ENCODE measurements around the gene PDZRN4.
"Not testable (repeated sequence)": the region's sequence is repeated elsewhere in the genome, so short reads cannot be mapped to it uniquely, and the experiment has no call there.

PDZRN4 gene

GRCh38 chr12:41274643-41275042 is 86.5 kb downstream of the PDZRN4 start:
- TF ChIP-seq, protein P1, sequence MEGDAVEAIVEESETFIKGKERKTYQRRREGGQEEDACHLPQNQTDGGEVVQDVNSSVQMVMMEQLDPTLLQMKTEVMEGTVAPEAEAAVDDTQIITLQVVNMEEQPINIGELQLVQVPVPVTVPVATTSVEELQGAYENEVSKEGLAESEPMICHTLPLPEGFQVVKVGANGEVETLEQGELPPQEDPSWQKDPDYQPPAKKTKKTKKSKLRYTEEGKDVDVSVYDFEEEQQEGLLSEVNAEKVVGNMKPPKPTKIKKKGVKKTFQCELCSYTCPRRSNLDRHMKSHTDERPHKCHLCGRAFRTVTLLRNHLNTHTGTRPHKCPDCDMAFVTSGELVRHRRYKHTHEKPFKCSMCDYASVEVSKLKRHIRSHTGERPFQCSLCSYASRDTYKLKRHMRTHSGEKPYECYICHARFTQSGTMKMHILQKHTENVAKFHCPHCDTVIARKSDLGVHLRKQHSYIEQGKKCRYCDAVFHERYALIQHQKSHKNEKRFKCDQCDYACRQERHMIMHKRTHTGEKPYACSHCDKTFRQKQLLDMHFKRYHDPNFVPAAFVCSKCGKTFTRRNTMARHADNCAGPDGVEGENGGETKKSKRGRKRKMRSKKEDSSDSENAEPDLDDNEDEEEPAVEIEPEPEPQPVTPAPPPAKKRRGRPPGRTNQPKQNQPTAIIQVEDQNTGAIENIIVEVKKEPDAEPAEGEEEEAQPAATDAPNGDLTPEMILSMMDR (IDR thresholded peaks at IDR 0.05; ENCODE audit: low read depth, low read length, missing control alignments), result no peak
- DNase-seq (ENCODE audit: low read depth), result no peak
- in situ Hi-C loops (cut with HindIII; ENCODE audit: low sequenced_read_pairs), result no loop called here

DNA sequence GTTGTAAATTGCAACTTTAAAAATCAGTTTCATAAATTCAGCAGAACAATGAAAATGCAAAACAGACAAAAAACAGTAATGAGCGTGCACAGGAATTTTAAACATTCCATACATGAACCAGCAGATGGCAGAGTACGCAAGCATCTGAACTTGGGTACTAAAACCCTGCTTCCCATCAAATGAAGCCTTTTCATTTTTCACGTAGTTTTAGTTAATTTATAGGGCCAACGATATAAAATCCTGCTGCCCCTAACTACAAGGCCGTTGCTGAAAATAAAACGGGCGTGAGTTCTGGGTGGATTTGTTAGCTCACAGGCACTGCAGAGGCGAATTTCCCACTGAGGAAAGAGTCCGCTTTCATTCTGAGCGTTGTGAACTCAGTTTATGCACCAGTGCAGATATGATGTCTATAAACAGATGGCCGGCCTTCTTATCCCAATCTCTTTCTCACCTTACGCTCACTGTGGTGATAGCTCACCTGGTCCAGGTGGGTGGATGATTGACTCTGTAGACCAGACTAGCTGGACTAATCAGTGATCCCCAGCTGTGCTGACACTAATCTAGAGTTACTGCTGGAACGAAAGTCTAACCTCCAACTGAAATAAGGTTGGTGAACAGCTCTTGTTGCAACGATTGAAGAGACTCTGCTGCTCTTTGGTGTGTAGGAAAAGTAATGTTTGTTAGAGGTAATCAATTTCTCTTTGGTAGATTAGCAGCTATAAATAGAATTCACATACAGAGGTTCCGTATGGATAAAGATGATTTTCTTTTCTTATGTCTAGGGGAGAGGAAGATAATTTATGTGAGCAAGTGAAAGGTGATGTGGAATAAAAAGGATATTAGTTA is 89.2 kb downstream of the PDZRN4 start:
- TF ChIP-seq, protein P1 (IDR thresholded peaks at IDR 0.05; ENCODE audit: low read depth, low read length, missing control alignments), result peak; percentile 60
- in situ Hi-C loops (cut with HindIII; ENCODE audit: low sequenced_read_pairs), result no loop called here
- no peak overlapping the region for H3K4me3 ChIP-seq (ENCODE audit: low read depth, low read length)
- DNase-seq (ENCODE audit: low read depth), result peak; percentile 23

More at GRCh38 chr12:41274643-41275042, 86.5 kb downstream of the PDZRN4 start:
- no peak overlapping the region for H3K4me3 ChIP-seq (ENCODE audit: low read depth, low read length)

GRCh38 chr12:41277946-41278267 is 89.8 kb downstream of the PDZRN4 start:
- H3K4me3 ChIP-seq (ENCODE audit: low read depth, low read length), result no peak overlapping the region
- DNase-seq (ENCODE audit: low read depth), result no peak
- TF ChIP-seq, protein P1 (IDR thresholded peaks at IDR 0.05; ENCODE audit: low read depth, low read length, missing control alignments), result no peak
- in situ Hi-C loops (cut with HindIII; ENCODE audit: low sequenced_read_pairs), result no loop called here

- DNase-seq (ENCODE audit: low read depth); in situ Hi-C loops (cut with HindIII; ENCODE audit: low sequenced_read_pairs): not testable (repeated sequence)
Observed at GRCh38 chr12:41280341-41281095, 92.4 kb downstream of the PDZRN4 start.

GRCh38 chr12:41285470-41285869 is 97.3 kb downstream of the PDZRN4 start:
- in situ Hi-C loops (cut with HindIII; ENCODE audit: low sequenced_read_pairs); DNase-seq (ENCODE audit: low read depth); H3K4me3 ChIP-seq (ENCODE audit: low read depth, low read length): not testable (repeated sequence)

More at GRCh38 chr12:41280341-41281095, 92.4 kb downstream of the PDZRN4 start:
- not testable (repeated sequence) for H3K4me3 ChIP-seq (ENCODE audit: low read depth, low read length)

DNA sequence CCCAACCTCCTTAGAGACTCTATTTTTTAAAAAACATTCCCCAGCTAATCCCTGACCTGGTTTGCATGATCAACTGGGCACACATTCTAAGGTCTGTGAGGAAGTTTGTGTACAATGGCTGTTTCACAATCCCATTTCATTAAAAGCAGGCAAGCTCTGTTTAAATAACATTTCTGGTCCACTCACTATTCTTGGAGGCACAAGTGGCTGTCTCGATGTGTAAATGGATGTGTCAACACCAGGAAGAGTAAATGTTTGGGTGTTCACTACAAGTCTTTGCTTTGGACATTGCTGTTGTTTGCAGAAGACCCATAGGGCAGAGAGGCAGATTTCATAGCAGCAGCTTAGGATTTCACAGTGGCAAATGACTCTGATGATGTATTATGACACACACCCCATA is 98.3 kb downstream of the PDZRN4 start:
- TF ChIP-seq, protein P1 (IDR thresholded peaks at IDR 0.05; ENCODE audit: low read depth, low read length, missing control alignments), result no peak

DNA sequence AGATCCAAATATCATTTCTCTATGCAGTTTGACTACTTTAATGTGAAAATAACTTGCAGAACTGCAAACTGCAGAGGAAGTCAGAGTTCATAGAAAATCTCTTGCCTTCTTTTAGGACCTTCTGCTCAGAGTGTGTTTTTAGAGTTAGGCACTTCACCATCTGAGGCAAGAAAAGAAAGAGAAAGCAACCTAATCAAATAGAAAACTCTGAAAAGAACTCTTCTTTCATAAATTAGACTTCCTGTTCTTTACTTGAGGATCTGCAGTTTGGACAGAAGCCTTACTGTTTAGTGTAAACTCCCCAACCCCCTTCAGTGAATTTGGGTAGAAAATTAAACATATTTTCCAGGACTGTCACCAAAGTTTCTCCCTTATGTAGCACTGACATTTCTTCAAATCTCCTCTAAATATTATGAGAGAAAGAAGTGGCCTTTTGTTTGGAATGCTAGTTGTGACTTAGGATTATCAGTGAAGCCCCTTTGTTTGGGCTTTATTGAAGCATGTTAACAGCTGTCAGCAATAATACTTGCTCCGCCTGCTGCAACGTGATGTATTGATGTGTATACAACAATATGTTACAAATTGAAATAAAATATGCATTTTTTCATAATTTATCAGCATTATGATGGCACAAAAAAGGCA is 99.5 kb downstream of the PDZRN4 start:
- H3K4me3 ChIP-seq (ENCODE audit: low read depth, low read length), result no peak overlapping the region
- TF ChIP-seq, protein P1 (IDR thresholded peaks at IDR 0.05; ENCODE audit: low read depth, low read length, missing control alignments), result no peak

More for the DNA sequence above, 98.3 kb downstream of the PDZRN4 start:
- H3K4me3 ChIP-seq (ENCODE audit: low read depth, low read length), result no peak overlapping the region
- in situ Hi-C loops (cut with HindIII; ENCODE audit: low sequenced_read_pairs), result no loop called here
- no peak for DNase-seq (ENCODE audit: low read depth)

More for the DNA sequence above, 99.5 kb downstream of the PDZRN4 start:
- no peak for DNase-seq (ENCODE audit: low read depth)
- in situ Hi-C loops (cut with HindIII; ENCODE audit: low sequenced_read_pairs), result no loop called here

All from astrocyte of the cerebellum (primary cell).